HuH-7.5 (cell line): Measurements from ENCODE around the gene RAB7B.

Source experiments
- DNase-seq: peaks from one replicate; pipeline ENCODE4 v3.0.0; 2011; ENCODE audit warnings: low spot score

The RAB7B gene

DNA sequence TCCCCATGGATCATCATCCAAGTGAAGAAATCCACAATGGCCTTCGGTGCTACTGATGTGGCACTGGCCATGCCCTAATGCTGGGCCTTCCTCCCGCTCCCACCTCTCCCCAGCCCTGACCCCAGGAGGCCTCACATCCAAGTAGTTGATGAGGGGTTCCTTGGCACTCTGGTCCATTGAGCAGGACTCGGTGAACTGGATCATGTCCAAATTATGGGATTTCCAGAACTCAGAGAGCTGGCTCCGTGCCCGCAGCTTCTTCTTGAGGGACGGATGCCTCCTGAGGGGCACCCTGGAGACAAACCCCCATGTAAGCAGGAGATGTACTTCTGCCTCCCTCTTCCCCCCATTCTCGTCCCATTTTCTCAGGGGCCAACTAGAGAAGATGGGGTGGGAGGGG lies 19.6 kb upstream of the RAB7B start:
- DNase-seq, result no peak

- DNase-seq, result no peak
Observed at GRCh38 chr1:206021626-206022365, 18.6 kb upstream of the RAB7B start.

- DNase-seq, result no peak
Observed at GRCh38 chr1:206021008-206021625, 17.9 kb upstream of the RAB7B start.

GRCh38 chr1:206020393-206021007 lies 17.3 kb upstream of the RAB7B start:
- no peak for DNase-seq

DNA sequence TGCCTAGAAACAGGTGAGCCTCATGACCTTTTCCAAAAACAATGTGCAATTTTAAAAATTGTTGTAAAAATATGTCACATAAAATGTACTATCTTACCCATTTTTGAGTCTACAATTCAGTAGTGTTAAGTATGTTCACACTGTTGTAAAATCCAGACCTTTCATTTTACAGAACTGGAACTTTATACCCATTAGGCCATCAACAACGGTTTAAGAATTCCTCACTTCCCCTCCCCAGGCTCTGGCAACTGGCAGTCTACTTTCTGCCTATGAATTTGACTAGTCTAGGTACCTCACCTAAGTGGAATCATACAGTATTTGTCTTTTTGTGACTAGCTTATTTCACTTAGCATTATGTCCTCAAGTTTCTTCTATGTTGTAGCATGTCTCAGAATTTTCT lies 11.9 kb upstream of the RAB7B start:
- no peak for DNase-seq

GRCh38 chr1:206014601-206015000 lies 11.4 kb upstream of the RAB7B start:
- no peak for DNase-seq

GRCh38 chr1:206013026-206013795 lies 10.0 kb upstream of the RAB7B start:
- no peak for DNase-seq

DNA sequence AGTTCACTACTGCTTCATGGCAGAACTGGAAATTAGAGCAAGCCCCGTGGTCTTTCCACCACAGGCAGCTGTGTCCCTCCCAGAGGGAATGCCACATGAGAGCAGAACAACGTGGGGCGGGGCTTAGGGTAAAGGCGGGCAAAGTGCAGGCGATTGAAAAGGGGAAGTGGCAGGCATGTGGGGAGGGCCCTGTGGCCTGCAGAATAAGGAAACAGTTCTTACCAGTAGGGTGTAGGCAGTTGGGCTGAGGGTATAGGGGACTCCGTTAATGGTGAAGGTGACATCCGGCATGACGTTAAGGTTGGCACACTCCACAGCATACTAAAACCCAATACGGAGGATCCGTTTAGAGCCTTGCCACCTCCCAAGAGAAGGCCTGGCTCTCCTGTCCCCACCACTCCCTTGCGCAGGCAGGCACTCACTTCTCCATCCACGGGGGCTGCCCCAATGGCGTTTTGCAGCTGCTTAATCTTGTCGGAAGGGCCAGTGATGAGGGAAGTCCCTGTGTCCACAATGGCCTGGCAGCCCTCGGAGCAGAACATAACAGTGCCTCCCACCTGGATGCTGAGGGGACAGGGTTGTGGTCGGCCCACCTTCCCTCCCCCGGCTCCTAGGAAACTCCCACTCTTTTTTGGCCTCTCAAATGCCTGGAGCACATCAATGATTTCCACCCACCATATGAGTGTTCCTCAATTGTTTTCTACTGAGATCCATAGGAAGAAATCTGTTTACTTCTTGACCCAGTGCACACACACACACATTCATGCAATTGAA lies 9.1 kb upstream of the RAB7B start:
- no peak for DNase-seq

- no peak for DNase-seq
Observed at GRCh38 chr1:206011057-206011456, 7.9 kb upstream of the RAB7B start.

- no peak for DNase-seq
Observed at GRCh38 chr1:206010060-206010459, 6.9 kb upstream of the RAB7B start.

GRCh38 chr1:206006946-206007345 lies 3.8 kb upstream of the RAB7B start:
- DNase-seq, result no peak

DNA sequence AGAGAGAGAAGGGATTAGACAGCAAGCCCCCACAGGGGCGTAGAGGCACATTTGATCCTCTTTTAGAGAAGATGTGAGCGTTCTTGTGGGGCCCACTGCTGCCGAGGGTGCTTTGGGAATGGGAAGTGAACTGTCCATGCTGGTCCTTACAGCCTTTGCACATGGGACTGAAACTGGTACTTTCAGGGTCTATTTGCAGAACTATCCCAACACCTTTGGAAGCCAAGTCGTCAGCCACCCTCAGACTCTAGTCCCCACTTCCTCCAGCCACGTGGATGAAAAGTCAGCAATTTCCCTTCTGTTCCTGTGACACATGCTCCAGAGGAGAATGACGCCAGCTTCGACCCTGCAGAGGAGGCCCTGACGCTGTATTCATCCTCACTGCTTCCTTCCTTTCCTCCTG lies 2.6 kb upstream of the RAB7B start:
- DNase-seq, result no peak

- DNase-seq, result no peak
Observed at GRCh38 chr1:206005234-206005633, 2.0 kb upstream of the RAB7B start.

- no peak for DNase-seq
Observed at GRCh38 chr1:206004826-206005225, 1.6 kb upstream of the RAB7B start.

- no peak for DNase-seq
Observed at GRCh38 chr1:206003854-206004800, 932 bp upstream of the RAB7B start.

GRCh38 chr1:206002160-206002559 lies 1.0 kb downstream of the RAB7B start:
- DNase-seq, result no peak

- DNase-seq, result no peak
Observed at GRCh38 chr1:206001476-206001888, 1.7 kb downstream of the RAB7B start.

GRCh38 chr1:206000641-206001339 lies 2.4 kb downstream of the RAB7B start:
- no peak for DNase-seq

DNA sequence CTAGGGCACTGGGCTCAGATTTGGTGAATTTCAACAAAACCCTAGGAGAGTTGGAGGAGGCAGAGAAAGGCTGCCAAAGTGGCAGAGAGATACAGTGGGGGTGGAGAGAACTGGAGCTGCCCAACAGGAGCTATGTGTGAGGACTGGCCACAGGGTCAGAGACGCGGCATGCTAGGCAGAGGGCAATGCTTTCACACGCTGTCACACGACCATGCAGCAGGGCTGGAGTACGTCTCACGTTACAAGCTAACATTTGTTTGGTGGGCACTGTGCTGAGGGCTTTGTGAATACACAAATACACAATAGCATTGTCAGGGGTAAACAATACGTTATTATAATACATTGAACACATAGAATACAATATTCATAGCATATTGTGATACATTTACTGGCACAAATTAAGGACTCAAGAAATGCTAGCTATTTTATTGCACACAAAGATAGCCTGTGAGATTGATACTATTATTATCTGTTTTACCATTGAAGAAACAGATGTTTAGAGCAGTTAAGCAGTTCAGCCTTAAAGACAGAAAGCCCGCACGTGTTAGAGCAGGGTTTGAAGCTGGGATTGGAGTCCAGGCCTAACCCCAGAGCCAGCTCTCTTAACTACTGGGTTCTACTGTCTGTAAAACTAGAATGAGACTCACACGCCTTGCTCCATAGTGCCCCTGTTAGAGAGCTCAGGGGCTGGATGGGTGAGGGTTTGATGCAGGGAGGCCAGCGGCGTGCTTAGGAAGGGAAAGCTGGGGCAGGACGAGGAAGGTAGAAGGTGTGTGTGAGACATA lies 4.5 kb downstream of the RAB7B start:
- no peak for DNase-seq
